HG02943 (cell line): ENCODE measurements around the gene SPTA1.
"Not testable (repeated sequence)": the region's sequence is repeated elsewhere in the genome, so short reads cannot be mapped to it uniquely, and the experiment has no call there.

ENCODE experiments used
- ATAC-seq: cut with Tn5 transposase; IDR thresholded peaks from one replicate; pipeline ENCODE4 v1.9.1; 2021; ENCODE audit warnings: mild to moderate bottlenecking, low read depth, moderate library complexity; ENCODE audit not compliant: unreplicated experiment

Gene SPTA1

GRCh38 chr1:158686111-158687009, at the start of gene SPTA1:
TSS of gene SPTA1 (minus strand) at chr1:158686715. CDS start at chr1:158686517, 198 bp downstream.
- no peak for ATAC-seq

GRCh38 chr1:158735848-158736247, 49.3 kb upstream of the SPTA1 start:
- no peak for ATAC-seq

- no peak for ATAC-seq
Observed at GRCh38 chr1:158732524-158732923, 46.0 kb upstream of the SPTA1 start.

GRCh38 chr1:158731707-158732106, 45.2 kb upstream of the SPTA1 start:
- ATAC-seq, result no peak

GRCh38 chr1:158730453-158730852, 43.9 kb upstream of the SPTA1 start:
- ATAC-seq, result no peak

GRCh38 chr1:158728510-158729225, 42.2 kb upstream of the SPTA1 start:
- ATAC-seq, result no peak

- ATAC-seq, result no peak
Observed at GRCh38 chr1:158724442-158724841, 37.9 kb upstream of the SPTA1 start.

GRCh38 chr1:158720620-158721019, 34.1 kb upstream of the SPTA1 start, which contains the start of gene OR6K3:
TSS of gene OR6K3 (minus strand) at chr1:158720720. CDS start at chr1:158718115, 2,605 bp downstream.
- no peak for ATAC-seq

- ATAC-seq, result no peak
Observed at GRCh38 chr1:158719664-158720063, 33.1 kb upstream of the SPTA1 start.

- ATAC-seq, result no peak
Observed at GRCh38 chr1:158717344-158717743, 30.8 kb upstream of the SPTA1 start.

- no peak for ATAC-seq
Observed at GRCh38 chr1:158716335-158716734, 29.8 kb upstream of the SPTA1 start.

- no peak for ATAC-seq
Observed at GRCh38 chr1:158714754-158715153, 28.2 kb upstream of the SPTA1 start.

GRCh38 chr1:158711098-158711497, 24.6 kb upstream of the SPTA1 start:
- no peak for ATAC-seq

GRCh38 chr1:158706096-158706495, 19.6 kb upstream of the SPTA1 start:
- no peak for ATAC-seq

GRCh38 chr1:158700552-158700951, 14.0 kb upstream of the SPTA1 start, which contains the start of gene OR6K2:
TSS of gene OR6K2 (minus strand) at chr1:158700652. CDS start at chr1:158700652, 0 bp downstream.
- no peak for ATAC-seq

GRCh38 chr1:158694596-158694995, 8.1 kb upstream of the SPTA1 start:
- ATAC-seq, result no peak

GRCh38 chr1:158692356-158692755, 5.8 kb upstream of the SPTA1 start:
- no peak for ATAC-seq

GRCh38 chr1:158691907-158692306, 5.4 kb upstream of the SPTA1 start:
- no peak for ATAC-seq

GRCh38 chr1:158691149-158691548, 4.6 kb upstream of the SPTA1 start:
- not testable (repeated sequence) for ATAC-seq

GRCh38 chr1:158689875-158690274, 3.4 kb upstream of the SPTA1 start:
- ATAC-seq, result no peak

- ATAC-seq, result no peak
Observed at GRCh38 chr1:158689110-158689509, 2.6 kb upstream of the SPTA1 start.
